Spleen (tissue), 11 donors: ENCODE results near the gene RNF166. TPM values are rescaled to one million over a fixed set of nuclear protein-coding genes. Genes with fewer than 3 reads are reported as not detected.

Experiments
- DNase-seq: peaks from one replicate; pipeline ENCODE4 v3.0.0-alpha.2; 2020
- H3K27ac ChIP-seq, 8 donors: fragments of 200-600 bp; sonication (generic) in 7 of 8; 1 replicate in 4 of 8; 2 replicates in 4 of 8; pipeline versions ENCODE4 v1.5.0 to v1.8.0; 2016 to 2021; ENCODE audit warnings: inconsistent platforms in 4 of 8, mild to moderate bottlenecking in 4 of 8, moderate library complexity in 1 of 8
- H3K27me3 ChIP-seq, 7 donors: fragments of 200-600 bp; sonication (generic) in 6 of 7; replicated peaks in 1 of 7; 1 replicate in 4 of 7; 2 replicates in 3 of 7; pipeline versions ENCODE4 v1.5.0 to v1.8.0; 2016 to 2021; ENCODE audit warnings: inconsistent platforms in 3 of 7, mild to moderate bottlenecking in 1 of 7
- H3K36me3 ChIP-seq, 6 donors: fragments of 200-600 bp; sonication (generic) in 5 of 6; 1 replicate in 4 of 6; 2 replicates in 2 of 6; pipeline versions ENCODE4 v1.5.0 to v1.8.0; 2016 to 2021; ENCODE audit warnings: inconsistent platforms in 2 of 6
- H3K4me1 ChIP-seq, 6 donors: fragments of 200-600 bp; sonication (generic) in 5 of 6; 1 replicate in 3 of 6; 2 replicates in 3 of 6; pipeline versions ENCODE4 v1.5.0 to v1.8.0; 2016 to 2021; ENCODE audit warnings: inconsistent platforms in 3 of 6
- H3K4me3 ChIP-seq, 8 donors: fragments of 200-600 bp; sonication (generic) in 7 of 8; 1 replicate in 4 of 8; 2 replicates in 4 of 8; pipeline versions ENCODE4 v1.5.0 to v1.8.0; 2016 to 2021; ENCODE audit warnings: inconsistent platforms in 4 of 8, mild to moderate bottlenecking in 4 of 8, moderate library complexity in 2 of 8
- H3K9me3 ChIP-seq, 8 donors: fragments of 200-600 bp; sonication (generic) in 7 of 8; 1 replicate in 4 of 8; 2 replicates in 4 of 8; pipeline versions ENCODE4 v1.5.0 to v1.8.0; 2016 to 2021; ENCODE audit warnings: inconsistent platforms in 4 of 8
- CTCF ChIP-seq, 11 experiments: fragments of 200-600 bp in 7 of 11; fragments of 450-650 bp in 4 of 11; sonication (generic) in 4 of 11; IDR thresholded peaks in 8 of 11; conservative IDR thresholded peaks in 3 of 11; 1 replicate in 7 of 11; 2 replicates in 4 of 11; pipeline versions ENCODE4 v1.4.0 to v1.8.0; 2016 to 2021; ENCODE audit warnings: antibody characterized with exemption in 11 of 11, inconsistent platforms in 4 of 11, mild to moderate bottlenecking in 1 of 11
- POLR2A ChIP-seq, 3 donors: fragments of 450-650 bp; IDR thresholded peaks; one replicate each; pipeline ENCODE4 v1.5.1; 2017; ENCODE audit warnings: antibody characterized with exemption in 3 of 3, mild to moderate bottlenecking in 1 of 3
- POLR2AphosphoS5 ChIP-seq, 3 donors: sonication (generic); formaldehyde crosslinking; IDR thresholded peaks; one replicate each; pipeline ENCODE4 v1.5.1; 2017; ENCODE audit warnings: antibody characterized with exemption in 3 of 3
- WGBS, 5 donors: extraction: QIAGEN DNeasy Blood & Tissue Kit in 3 of 5; methylation state at CpG; one replicate each; pipeline versions ENCODE4 v1.1.5 to v1.1.7; 2013 to 2018; 5-methylcytosine and 5-hydroxymethylcytosine counted together
- intact Hi-C: fragments of 100-400 bp; cut with DNase I; formaldehyde crosslinking; loops from one replicate; pipeline ENCODE4 v1.15.0; 2023; ENCODE audit warnings: low total_unique reads
- polyA plus RNA-seq, 3 donors: library from polyadenylated mRNA; stranded (reverse); fragments of 200-250 nt; gene quantifications; one replicate each; pipeline ENCODE4 v1.2.1, GENCODE V29; 2013
- total RNA-seq, 7 donors: library from RNA; depleted of rRNA in 3 of 7; stranded (reverse); fragments of >200 nt in 3 of 7; fragmentation: NEBNext Ultra II Directional in 4 of 7; extraction: Animal tissue kit (Norgen Biotek cat#: 25700) in 4 of 7; gene quantifications; one replicate each; pipeline versions ENCODE4 v1.1.0 to v1.2.1, GENCODE V29; 2016 to 2021
- donor health status: healthy with polysubstance abuse.
- donor health status: DM: no; HTN: no; CAD: no; lungs with moderate emphysema.
- donor health status: DM: no; HTN: no; CAD: no.
- donor health status: Bipolar disorder and iron deficiency.
- donor health status: healthy.
- donor health status: DM: no; HTN: no; CAD: no.
- donor health status: DM: yes; HTN: yes; CAD: no.

RNF166 gene
- total and polyA plus RNA-seq, 10 donors: 55.7 to 135 (median 98.8) TPM

- peak overlapping the region; percentile 55 to 86 (median 78) for H3K27ac ChIP-seq
- peaks cover 10 to 55% (median 39%) of the 10 kb centered on the region in 6 donors for H3K4me1 ChIP-seq
- peak; percentile 90 for DNase-seq
- intact Hi-C loops: loop anchor here (5.0 to 10.0 kb wide), 2 partner anchors 429 to 476 kb away; partner anchors contain the start of gene ZNF778
- H3K27me3 ChIP-seq: no peaks in the 10 kb centered on the region
- WGBS, 5 donors: 68 to 81% (median 72%) methylated on average over 30 to 41 of the region's 41 CpGs
- peaks cover 0 to 97% (median 60%) of the 10 kb centered on the region in 6 donors for H3K36me3 ChIP-seq
- peak overlapping the region in 1 of 8 donors; percentile 17 for H3K4me3 ChIP-seq
- TF ChIP-seq POLR2AphosphoS5 (IDR thresholded peaks at IDR 0.05) (peak; percentile 88 to 92 (median 88)), POLR2A (IDR thresholded peaks at IDR 0.05) (no peak), CTCF (IDR thresholded peaks at IDR 0.05 in 8 of 11, conservative IDR thresholded peaks at IDR 0.05 in 3 of 11) (peak in 1 of 11 experiments; percentile 10)
- H3K9me3 ChIP-seq: no peaks in the 10 kb centered on the region
Observed at GRCh38 chr16:88738151-88739084, 32.2 kb upstream of the RNF166 start.

- intact Hi-C loops: loop anchor here (2.0 to 10.0 kb wide), 3 partner anchors 47 to 477 kb away; partner anchors contain the start of genes PIEZO1 and ZNF778
- Histone ChIP-seq H3K4me3 (peak overlapping the region in 1 of 8 donors; percentile 17), H3K27me3 (no peaks in the 10 kb centered on the region), H3K36me3 (peaks cover 0 to 98% (median 69%) of the 10 kb centered on the region in 6 donors), H3K9me3 (no peaks in the 10 kb centered on the region), H3K27ac (peak overlapping the region in 5 of 8 donors; percentile 76 to 86 (median 81)), H3K4me1 (peaks cover 6 to 46% (median 30%) of the 10 kb centered on the region in 6 donors)
- TF ChIP-seq POLR2AphosphoS5 (IDR thresholded peaks at IDR 0.05) (peak; percentile 64 to 86 (median 79)), CTCF (IDR thresholded peaks at IDR 0.05 in 8 of 11, conservative IDR thresholded peaks at IDR 0.05 in 3 of 11) (peak; percentile 96 to 100 (median 99)), POLR2A (IDR thresholded peaks at IDR 0.05) (no peak)
- peak; percentile 96 for DNase-seq
- WGBS, 5 donors: 39 to 78% (median 49%) methylated on average over 9 to 54 of the region's 54 CpGs
Observed at GRCh38 chr16:88737298-88738150, 31.3 kb upstream of the RNF166 start.

- WGBS, 5 donors: 89 to 98% (median 96%) methylated on average over 8 to 21 of the region's 21 CpGs
- H3K4me3 ChIP-seq: no peak overlapping the region
- H3K9me3 ChIP-seq: no peaks in the 10 kb centered on the region
- TF ChIP-seq POLR2A (IDR thresholded peaks at IDR 0.05): no peak
- TF ChIP-seq POLR2AphosphoS5 (IDR thresholded peaks at IDR 0.05): no peak
- no peak for TF ChIP-seq CTCF (IDR thresholded peaks at IDR 0.05 in 8 of 11, conservative IDR thresholded peaks at IDR 0.05 in 3 of 11)
- intact Hi-C loops: loop anchor here (2.0 to 10.0 kb wide), 3 partner anchors 48 to 478 kb away; partner anchors contain the start of genes PIEZO1 and ZNF778
- DNase-seq: no peak
- H3K27ac ChIP-seq: no peak overlapping the region
- no peaks in the 10 kb centered on the region for H3K27me3 ChIP-seq
- peaks cover 0 to 98% (median 74%) of the 10 kb centered on the region in 6 donors for H3K36me3 ChIP-seq
- H3K4me1 ChIP-seq: peaks cover 6 to 41% (median 26%) of the 10 kb centered on the region in 6 donors
Observed at GRCh38 chr16:88736496-88736895, 30.3 kb upstream of the RNF166 start.
